GM12801 (cell line): ENCODE results near the gene ACTRT2.

ENCODE experiments used
- TF ChIP-seq, protein P1 (sequence below): IDR thresholded peaks from one replicate; pipeline ENCODE4 v1.5.1; 2011; ENCODE audit warnings: control low read depth; ENCODE audit not compliant: insufficient read length; ENCODE audit errors: extremely low read depth

ACTRT2 gene

DNA sequence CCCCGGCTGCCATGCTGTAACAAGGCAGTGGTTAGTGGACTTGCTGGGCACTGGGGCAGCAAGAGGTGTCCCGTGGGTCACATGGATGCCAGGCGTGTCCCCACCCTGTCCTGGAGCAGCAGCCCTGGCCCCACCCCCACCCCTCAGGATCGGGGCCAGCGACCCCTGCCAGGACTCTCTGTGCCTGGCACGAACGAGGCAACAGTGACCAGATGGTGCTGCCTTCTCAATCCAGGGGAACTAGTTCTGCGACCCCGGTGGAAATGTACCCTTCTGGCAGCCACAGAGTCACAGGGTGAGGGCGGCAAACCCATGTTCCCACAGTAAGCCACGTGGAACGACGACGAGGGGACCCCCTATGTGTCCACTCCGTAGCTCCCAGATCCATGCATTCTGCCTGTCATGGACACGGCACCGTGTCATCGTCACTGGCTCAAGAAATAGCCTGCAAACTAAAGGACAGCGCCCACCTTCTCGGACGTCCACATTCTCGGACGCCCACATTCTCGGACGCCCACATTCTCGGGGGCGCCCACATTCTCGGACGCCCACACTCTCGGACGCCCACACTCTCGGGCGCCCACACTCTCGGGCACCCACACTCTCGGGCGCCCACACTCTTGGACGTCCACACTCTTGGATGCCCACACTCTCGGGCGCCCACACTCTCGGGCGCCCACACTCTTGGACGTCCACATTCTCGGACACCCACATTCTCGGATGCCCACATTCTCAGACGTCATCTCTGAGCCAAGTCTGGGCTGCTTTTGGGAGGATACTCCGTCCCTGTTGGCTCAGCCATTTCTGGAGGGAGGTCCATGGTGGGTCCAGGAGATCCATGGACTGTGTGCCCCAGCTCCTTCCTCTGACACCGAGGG is 19.6 kb upstream of the ACTRT2 start:
- TF ChIP-seq, protein P1, sequence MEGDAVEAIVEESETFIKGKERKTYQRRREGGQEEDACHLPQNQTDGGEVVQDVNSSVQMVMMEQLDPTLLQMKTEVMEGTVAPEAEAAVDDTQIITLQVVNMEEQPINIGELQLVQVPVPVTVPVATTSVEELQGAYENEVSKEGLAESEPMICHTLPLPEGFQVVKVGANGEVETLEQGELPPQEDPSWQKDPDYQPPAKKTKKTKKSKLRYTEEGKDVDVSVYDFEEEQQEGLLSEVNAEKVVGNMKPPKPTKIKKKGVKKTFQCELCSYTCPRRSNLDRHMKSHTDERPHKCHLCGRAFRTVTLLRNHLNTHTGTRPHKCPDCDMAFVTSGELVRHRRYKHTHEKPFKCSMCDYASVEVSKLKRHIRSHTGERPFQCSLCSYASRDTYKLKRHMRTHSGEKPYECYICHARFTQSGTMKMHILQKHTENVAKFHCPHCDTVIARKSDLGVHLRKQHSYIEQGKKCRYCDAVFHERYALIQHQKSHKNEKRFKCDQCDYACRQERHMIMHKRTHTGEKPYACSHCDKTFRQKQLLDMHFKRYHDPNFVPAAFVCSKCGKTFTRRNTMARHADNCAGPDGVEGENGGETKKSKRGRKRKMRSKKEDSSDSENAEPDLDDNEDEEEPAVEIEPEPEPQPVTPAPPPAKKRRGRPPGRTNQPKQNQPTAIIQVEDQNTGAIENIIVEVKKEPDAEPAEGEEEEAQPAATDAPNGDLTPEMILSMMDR = no peak

DNA sequence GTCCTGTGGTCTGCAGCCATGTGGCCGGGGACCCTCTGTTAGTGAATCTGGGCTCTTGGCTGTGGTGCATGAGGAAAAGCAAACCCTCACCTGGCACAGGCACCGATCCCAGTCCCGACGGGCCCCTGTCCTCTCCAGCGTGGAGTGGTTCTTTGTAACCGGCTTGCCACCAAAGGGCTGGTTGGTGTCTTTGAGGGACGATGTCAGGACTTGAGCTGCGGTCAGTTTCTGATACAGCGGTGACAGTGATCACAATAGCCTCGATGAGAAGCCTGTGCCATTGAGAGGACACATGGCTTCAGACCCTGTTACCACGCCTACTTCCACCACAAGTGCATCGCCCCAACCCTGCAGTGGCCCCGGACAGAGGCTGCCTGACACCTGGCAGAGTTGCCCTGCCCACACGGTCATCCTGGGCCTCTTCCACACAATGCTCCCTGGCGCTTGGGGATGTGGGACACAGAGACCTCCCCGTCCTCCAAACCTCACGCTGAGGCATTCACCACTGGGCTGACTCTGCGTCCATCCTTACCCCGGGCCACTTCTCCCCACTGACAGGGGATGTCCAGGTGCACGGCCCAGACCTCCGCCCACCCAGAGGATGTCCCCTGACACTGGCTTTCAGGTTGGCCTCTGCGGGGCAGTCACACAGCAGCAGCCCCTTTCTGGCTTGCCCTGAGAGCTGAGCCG is 18.8 kb upstream of the ACTRT2 start:
- TF ChIP-seq, protein P1 = no peak

DNA sequence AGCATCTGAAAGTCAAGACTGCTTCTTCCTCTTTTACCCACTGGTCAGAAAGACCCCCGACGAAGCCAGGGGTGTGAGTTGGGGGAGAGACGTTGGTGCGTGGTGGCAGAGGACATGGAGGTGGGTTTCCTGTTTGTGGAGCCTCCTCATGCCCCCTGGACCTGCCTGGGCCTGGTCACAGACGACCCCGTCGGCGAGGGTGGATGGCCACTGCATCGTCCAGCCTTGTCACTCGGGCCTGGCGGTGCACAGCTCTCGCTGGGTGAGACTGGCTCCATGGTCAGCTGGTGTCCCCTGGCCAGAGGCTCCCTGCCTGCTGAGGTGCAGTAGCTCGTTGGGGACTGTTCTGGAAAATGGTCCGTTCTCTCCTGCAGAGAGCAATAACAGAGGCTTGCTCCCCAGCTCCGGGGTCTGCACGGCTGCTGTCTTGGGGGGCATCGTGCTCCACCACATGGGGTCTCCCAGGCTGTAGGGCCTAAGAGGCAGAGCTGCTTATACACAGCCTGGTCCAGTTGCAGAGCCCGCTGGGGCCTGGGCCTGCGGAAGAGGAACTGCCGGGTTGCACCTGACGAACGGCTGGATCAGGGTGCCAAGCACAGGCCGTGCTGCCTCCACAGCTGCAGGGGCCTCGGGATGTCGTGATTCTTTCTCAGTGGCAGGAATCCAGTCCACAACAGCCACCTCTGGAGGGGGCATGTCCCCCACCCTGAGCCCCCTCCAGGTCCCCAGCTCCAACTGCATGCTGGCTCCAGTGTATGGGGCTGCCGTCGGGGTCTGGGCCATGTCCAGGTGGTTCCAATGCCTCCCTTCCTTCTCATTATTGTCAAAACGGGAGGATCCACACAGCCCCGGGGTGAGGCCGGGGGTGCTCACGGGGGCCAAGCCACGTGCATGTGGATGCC is 18.0 kb upstream of the ACTRT2 start:
- TF ChIP-seq, protein P1 = no peak

DNA sequence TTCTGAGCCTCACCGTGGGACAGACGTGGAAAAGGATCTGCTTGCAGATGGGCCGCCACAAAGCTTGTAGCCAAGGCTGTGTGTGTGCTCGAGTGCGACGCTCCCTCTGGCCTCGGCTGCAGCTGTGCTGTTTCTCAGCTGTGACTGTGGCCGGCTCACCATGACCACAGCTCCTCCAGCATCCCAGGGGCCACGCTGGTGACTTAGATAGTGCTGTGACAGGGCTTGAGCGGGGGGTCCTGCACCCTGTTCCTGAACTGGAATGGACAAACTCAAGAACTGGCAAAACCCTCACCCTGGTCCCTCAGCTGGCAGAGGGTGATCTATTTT is 17.4 kb upstream of the ACTRT2 start:
- TF ChIP-seq, protein P1 = no peak

DNA sequence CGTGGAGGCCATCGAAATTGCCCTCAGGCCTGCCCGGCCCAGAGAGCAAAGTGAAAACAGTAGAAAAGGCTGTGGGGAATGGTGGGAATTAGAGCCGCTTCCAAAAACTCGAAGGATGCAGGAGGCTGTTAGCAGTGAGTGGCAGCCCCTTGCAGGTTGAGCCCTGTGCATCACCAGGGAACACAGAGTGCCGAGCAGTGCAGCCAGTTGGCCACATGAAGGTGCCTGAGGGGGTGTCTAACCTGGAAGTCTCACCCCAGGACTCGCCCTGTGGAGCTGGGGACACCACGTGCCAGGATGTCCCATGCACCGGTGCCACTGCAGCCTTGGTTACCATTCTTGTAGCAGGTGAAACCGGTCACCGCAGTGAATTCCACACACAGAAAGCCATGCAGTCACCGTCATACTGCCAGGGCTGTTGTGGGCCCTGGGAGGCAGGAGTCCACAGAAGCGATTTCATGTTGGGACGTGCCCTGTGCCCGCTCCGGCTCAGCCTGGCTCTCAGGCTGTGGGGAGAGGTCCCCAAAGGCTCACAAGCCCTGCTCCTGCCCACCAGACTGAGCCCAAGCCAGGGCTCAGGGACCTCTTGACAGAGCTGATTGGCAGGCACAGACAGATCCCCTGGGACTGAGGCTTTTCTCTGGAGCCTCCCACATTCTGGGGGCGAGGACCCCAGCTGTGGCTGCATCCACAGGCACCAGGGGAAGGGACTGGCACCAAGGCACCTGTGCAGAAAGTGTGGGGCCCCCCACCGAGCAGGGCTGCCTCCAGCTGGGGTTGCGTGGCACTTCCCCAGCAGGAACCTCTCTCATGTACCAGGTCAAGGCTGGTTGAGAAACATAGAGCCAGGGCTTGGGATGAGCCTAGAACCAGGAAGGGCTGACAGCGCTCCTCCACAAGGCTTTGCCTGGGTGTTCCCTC is 16.7 kb upstream of the ACTRT2 start:
- TF ChIP-seq, protein P1 = no peak

DNA sequence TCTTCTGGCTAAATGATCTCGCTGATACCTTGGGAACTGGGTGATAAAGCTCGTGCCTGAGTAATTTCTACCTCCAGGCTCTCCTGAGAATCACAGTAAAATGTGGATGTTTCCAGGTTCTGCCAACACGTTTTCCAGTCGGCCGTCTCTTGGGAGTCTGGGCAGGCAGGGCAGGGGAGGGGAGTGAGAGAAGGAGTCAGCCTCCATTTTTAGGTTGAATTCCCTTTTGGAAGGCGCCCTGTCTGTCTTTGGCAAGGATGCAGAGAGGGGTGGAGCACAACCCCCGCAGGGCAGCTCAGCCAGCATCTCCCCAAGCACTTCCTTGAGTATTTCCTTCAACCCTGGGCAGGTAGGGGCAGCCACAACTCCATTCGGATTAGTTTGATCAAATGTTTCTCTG is 15.5 kb upstream of the ACTRT2 start:
- TF ChIP-seq, protein P1 = no peak
